ENCODE data around the gene NFATC4.

- no peak for TF ChIP-seq CTCF (IDR thresholded peaks at IDR 0.05; ENCODE audit: low read length)
- no peak for TF ChIP-seq EZH2 (IDR thresholded peaks at IDR 0.05; ENCODE audit: borderline replicate concordance, low read length)
Measured at GRCh38 chr14:24401810-24402702, 34.1 kb downstream of the NFATC4 start.
